ENCODE results near the gene SHROOM3.

DNA sequence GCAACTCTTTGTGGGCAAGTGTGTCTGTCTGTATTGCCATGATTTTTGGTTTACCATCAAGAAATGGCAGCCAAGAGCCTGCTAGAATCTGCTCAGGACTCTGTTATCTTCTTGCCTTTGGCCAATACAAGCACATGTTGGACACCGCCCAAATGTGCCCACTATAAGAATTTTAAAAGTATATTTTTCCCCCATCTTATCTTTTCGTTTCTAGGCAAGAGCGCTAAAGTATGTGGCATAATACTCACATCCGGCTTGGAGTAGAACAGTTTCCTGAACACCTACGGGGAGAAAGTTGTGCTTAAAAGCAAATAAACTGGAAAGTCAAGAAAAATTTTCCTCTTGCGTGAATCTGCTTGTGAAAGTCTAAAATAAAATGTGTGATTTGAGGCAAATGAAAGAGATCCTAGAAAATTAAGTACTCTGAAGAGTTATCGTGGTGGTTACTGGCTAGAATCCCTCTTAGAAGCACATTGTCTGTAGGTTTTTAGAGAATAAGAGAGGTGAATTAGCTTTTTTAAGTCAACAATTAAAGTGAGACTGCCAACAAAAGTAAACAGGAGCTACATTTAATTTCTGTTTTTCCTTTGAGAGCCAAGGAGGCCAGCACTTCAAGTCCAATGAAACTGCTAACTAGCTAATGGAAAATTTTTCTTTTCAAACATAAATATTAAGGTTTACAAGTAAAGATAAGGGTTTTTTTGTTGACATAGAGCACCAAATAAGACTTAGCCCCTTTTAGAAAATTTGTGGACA is 242.7 kb downstream of the SHROOM3 start:
- TF ChIP-seq, protein P1, sequence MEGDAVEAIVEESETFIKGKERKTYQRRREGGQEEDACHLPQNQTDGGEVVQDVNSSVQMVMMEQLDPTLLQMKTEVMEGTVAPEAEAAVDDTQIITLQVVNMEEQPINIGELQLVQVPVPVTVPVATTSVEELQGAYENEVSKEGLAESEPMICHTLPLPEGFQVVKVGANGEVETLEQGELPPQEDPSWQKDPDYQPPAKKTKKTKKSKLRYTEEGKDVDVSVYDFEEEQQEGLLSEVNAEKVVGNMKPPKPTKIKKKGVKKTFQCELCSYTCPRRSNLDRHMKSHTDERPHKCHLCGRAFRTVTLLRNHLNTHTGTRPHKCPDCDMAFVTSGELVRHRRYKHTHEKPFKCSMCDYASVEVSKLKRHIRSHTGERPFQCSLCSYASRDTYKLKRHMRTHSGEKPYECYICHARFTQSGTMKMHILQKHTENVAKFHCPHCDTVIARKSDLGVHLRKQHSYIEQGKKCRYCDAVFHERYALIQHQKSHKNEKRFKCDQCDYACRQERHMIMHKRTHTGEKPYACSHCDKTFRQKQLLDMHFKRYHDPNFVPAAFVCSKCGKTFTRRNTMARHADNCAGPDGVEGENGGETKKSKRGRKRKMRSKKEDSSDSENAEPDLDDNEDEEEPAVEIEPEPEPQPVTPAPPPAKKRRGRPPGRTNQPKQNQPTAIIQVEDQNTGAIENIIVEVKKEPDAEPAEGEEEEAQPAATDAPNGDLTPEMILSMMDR (IDR thresholded peaks at IDR 0.05; ENCODE audit: low read depth, low read length, missing input control), result no peak
- TF ChIP-seq, protein P2, sequence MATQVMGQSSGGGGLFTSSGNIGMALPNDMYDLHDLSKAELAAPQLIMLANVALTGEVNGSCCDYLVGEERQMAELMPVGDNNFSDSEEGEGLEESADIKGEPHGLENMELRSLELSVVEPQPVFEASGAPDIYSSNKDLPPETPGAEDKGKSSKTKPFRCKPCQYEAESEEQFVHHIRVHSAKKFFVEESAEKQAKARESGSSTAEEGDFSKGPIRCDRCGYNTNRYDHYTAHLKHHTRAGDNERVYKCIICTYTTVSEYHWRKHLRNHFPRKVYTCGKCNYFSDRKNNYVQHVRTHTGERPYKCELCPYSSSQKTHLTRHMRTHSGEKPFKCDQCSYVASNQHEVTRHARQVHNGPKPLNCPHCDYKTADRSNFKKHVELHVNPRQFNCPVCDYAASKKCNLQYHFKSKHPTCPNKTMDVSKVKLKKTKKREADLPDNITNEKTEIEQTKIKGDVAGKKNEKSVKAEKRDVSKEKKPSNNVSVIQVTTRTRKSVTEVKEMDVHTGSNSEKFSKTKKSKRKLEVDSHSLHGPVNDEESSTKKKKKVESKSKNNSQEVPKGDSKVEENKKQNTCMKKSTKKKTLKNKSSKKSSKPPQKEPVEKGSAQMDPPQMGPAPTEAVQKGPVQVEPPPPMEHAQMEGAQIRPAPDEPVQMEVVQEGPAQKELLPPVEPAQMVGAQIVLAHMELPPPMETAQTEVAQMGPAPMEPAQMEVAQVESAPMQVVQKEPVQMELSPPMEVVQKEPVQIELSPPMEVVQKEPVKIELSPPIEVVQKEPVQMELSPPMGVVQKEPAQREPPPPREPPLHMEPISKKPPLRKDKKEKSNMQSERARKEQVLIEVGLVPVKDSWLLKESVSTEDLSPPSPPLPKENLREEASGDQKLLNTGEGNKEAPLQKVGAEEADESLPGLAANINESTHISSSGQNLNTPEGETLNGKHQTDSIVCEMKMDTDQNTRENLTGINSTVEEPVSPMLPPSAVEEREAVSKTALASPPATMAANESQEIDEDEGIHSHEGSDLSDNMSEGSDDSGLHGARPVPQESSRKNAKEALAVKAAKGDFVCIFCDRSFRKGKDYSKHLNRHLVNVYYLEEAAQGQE (IDR thresholded peaks at IDR 0.05), result no peak
- no peak for TF ChIP-seq RXRA (IDR thresholded peaks at IDR 0.05)
- TF ChIP-seq FOXA1 (IDR thresholded peaks at IDR 0.05), result no peak
- TF ChIP-seq, protein P3, sequence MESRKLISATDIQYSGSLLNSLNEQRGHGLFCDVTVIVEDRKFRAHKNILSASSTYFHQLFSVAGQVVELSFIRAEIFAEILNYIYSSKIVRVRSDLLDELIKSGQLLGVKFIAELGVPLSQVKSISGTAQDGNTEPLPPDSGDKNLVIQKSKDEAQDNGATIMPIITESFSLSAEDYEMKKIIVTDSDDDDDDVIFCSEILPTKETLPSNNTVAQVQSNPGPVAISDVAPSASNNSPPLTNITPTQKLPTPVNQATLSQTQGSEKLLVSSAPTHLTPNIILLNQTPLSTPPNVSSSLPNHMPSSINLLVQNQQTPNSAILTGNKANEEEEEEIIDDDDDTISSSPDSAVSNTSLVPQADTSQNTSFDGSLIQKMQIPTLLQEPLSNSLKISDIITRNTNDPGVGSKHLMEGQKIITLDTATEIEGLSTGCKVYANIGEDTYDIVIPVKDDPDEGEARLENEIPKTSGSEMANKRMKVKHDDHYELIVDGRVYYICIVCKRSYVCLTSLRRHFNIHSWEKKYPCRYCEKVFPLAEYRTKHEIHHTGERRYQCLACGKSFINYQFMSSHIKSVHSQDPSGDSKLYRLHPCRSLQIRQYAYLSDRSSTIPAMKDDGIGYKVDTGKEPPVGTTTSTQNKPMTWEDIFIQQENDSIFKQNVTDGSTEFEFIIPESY (IDR thresholded peaks at IDR 0.05), result no peak
- TF ChIP-seq YY1 (IDR thresholded peaks at IDR 0.05), result no peak
- no peak for TF ChIP-seq SP1 (IDR thresholded peaks at IDR 0.05)
- TF ChIP-seq, protein P4, sequence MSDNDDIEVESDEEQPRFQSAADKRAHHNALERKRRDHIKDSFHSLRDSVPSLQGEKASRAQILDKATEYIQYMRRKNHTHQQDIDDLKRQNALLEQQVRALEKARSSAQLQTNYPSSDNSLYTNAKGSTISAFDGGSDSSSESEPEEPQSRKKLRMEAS (IDR thresholded peaks at IDR 0.05), result no peak
- TF ChIP-seq EGR1 (IDR thresholded peaks at IDR 0.05; ENCODE audit: low read depth in 2 of 2), result no peak

All from liver (tissue), 3 donors.